Cardiac atrium fibroblast (primary cell): ENCODE results near the gene LACTB. TPM values are rescaled to one million over a fixed set of nuclear protein-coding genes. Genes with fewer than 3 reads are reported as not detected.

Experiments used
- total RNA-seq: library from RNA; depleted of rRNA; stranded (reverse); fragments of >200 nt; gene quantifications from 2 replicates; pipeline ENCODE4 v1.2.3, GENCODE V29; 2015

The LACTB gene, protein sequence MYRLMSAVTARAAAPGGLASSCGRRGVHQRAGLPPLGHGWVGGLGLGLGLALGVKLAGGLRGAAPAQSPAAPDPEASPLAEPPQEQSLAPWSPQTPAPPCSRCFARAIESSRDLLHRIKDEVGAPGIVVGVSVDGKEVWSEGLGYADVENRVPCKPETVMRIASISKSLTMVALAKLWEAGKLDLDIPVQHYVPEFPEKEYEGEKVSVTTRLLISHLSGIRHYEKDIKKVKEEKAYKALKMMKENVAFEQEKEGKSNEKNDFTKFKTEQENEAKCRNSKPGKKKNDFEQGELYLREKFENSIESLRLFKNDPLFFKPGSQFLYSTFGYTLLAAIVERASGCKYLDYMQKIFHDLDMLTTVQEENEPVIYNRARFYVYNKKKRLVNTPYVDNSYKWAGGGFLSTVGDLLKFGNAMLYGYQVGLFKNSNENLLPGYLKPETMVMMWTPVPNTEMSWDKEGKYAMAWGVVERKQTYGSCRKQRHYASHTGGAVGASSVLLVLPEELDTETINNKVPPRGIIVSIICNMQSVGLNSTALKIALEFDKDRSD
- total RNA-seq: 24.1 and 24.7 TPM in 2 replicates

DNA sequence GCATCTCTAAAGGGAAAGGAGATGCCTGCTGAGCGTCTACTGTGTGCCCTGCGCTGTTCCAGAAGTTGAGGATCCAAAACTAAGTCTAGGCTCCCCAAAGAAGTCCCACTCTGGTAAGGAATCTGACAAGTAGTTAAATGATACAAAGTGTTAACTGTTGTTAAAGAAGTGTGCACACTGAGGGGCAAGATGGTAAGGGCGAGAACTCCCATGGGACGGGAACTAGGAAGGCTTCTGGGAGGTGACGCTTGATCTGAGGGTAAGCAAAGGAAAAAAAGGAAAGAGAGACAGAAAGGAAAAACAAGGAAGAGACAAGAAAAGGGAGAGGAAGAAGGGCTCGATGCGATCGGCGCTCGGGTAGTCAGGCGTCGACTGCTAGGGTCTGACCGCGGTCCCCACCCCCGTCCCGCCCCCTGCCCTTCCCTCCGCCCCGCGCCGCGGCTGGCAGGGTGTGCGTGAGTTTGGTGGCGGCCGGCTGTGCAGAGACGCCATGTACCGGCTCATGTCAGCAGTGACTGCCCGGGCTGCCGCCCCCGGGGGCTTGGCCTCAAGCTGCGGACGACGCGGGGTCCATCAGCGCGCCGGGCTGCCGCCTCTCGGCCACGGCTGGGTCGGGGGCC, at the start of gene LACTB:
TSS of gene LACTB (plus strand) at position 480 of the 620 bp plus-strand sequence. CDS start at position 491, 11 bp downstream.

DNA sequence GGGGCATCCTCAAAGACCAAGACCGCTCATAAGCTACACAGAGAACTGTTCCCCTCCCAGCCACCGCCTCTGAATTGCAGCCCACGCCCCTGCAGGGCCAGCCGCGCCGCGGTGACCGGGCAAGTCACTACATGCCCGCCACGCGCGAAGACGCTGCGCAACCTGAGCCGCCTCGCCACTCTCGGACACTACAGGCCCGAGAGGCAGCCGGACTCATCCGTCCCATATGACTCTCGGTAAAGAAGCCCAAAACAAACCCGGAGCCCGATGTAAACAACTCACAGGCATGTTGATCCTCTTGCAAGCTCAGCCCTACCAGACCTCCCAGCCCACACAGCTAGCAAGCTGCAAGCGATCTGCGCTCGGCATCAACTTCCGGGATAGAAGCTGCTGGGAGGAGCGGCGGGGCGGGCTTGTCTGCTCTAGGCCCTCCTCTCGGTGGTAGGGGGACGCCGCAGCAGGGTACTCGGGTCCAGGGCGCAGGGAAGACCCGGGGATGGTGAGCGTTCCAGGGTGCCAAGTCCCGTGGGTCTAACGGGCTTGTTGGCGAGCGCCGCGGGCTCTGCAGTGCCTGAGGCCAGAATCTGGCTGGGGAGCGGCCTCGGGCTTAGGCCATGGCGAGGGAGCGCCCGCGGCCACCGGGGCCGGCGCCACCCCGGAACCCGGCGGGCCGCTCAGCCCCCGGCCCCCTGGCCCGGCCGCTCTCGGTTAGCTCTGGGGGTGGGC, 35.6 kb downstream of the LACTB start, which contains the start of gene RPS27L:
TSS of gene RPS27L (minus strand) at position 360 of the 726 bp plus-strand sequence. CDS start at position 288, 72 bp downstream.

DNA sequence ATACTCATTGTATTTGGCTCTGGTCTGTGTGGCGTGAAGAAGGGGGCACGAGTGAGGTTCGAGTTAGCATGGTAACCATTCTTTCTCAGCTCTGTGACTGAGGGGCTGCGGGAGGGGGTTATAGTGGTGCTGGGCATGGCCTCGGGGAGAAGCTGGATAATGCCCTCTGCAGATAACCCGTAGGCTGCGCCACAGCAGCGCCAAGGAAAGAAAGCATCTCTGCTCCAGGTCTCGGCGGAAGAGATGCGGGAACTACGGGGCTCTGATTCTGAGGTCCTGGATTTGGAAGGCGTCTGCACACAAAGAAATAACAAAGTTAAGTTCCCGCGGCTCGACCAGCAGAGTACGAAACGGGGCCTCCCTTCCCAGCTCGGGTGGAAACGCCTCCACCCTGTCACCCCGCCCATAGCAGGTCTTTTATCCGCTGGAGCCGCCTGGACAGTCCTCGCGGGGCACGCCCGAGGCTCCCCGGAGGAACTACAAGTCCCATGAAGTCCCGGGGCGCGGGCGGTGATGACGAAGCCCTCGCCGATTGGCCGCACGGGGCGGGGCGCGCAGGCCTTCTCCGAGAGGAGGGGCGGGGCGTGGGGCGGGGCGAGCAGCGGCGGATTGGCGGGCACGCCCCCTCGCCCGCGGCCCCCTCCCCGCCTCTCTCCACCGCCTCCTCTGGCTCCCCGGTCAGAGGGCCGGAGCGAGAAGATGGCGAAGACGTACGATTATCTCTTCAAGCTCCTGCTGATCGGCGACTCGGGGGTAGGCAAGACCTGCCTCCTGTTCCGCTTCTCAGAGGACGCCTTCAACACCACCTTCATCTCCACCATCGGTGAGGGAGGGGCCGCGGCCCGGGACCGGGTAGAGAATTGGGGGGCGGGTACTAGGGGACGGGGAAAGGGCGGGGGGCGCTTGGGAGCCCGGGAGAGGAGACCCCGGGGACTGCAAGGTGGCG, 67.5 kb downstream of the LACTB start, which contains the start of gene RAB8B:
TSS of gene RAB8B (plus strand) at position 681 of the 946 bp plus-strand sequence. CDS start at position 700, 19 bp downstream.

Other genes starting within 250 kb of the LACTB start
- gene TPM1, start 79.1 kb upstream of the LACTB start, total RNA-seq: 189 and 217 TPM in 2 replicates
- 101 and 203 TPM in 2 replicates for gene RPS27L, start 35.6 kb downstream of the LACTB start, total RNA-seq
- 68.4 and 81.0 TPM in 2 replicates for gene RAB8B, start 67.7 kb downstream of the LACTB start, total RNA-seq
- 20.6 and 30.1 TPM in 2 replicates for gene APH1B, start 155.7 kb downstream of the LACTB start, total RNA-seq